Measurements from ENCODE around the gene CEP104. TPM values are rescaled to one million over a fixed set of nuclear protein-coding genes. Genes with fewer than 3 reads are reported as not detected.

CEP104 gene
- total RNA-seq: 10 to 100 TPM; 40.1 to 57.9 TPM
- long read RNA-seq, donor 1, full-length matches to known transcripts: 2 of 12 reads
- long read RNA-seq, donor 1, partial matches to known transcripts: 8 of 12 reads
- long read RNA-seq, donor 1, other reads (novel, unspliced or antisense): 2 of 12 reads
- long read RNA-seq, donor 2, partial matches to known transcripts: 24 of 34 reads
- long read RNA-seq, donor 2, other reads (novel, unspliced or antisense): 10 of 34 reads

- DNase-seq (ENCODE audit: low spot score): peak; percentile 95
- intact Hi-C loops (cut with DNase I): no loop called here
Measured at GRCh38 chr1:3856923-3857790, at the start of gene CEP104, which contains the start of gene DFFB. CEP104 (minus strand) TSS chr1:3857211; CDS start chr1:3852407, 4,804 bp downstream. DFFB (plus strand) TSS chr1:3857476; CDS start chr1:3857604, 128 bp downstream.

- intact Hi-C loops (cut with DNase I): no loop called here
- no peak for DNase-seq (ENCODE audit: low spot score)
Measured at GRCh38 chr1:3906672-3907020, 49.6 kb upstream of the CEP104 start.

DNA sequence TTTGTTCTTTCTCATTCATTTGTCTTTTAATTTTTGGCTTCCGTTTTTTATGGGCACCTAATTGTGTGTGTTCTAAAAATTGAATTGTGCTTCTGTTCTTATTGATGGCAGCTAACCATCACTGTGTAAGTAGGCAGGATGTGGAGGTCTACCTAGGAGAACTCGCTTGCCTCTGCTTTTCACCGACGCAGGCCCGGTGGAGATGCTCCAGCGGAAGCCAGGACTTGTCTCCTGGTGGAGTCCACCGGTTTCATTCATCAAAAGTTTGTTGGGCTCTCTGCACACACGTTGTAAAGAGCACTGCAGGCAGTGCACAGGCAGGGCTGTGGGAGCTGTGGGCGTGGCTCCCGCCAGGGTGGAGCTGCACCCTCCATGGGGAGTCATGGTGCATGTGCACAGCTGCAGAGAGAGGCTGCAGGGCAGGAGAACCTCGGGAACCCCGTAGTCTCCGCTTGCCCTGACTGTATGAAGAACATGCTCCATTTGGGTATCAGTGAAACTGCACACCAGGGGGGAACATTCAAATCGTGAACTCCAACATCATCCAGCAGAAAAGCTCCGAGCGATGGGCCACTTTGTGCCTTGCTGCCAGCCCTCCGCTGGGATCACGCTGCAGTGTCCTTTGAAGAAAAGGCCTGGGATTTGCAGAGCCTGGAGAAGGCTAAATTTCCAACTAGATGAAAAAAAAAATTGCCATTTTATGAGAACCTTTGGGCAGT lies 49.1 kb upstream of the CEP104 start:
- intact Hi-C loops (cut with DNase I): no loop called here
- DNase-seq (ENCODE audit: low spot score): no peak

DNA sequence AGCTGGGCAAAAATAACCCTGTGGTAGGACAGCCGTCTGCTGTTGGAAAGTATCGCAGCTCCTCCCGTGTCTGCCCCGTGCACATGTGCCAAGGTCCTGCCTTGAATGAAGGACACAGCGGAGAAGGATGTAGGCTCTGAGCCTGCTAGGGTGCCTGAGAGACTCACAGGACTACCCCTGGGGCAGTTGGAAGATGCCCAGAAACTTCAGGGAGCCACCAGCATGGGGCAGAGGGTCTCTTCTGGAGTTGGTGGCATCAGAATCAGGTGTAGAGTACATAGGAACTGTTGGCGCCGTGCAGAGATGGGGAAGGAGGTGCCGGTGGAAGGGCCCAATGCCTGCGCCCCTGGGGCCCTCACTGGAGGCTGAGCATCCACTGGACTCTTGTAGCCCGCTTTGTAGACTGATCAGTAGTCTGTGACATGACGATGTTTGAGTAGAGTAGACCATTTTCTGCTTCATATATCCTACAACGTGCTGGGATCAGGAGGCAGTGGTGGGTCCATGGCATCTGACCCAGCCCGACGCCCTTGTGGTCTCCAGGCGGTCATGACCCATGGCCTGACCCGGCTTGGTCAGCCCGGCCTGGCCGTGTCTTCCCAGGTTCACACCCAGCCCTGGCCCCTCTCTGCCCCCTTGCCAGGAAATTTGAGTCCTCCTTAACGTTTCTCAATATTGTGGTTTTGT lies 48.4 kb upstream of the CEP104 start:
- no peak for DNase-seq (ENCODE audit: low spot score)
- intact Hi-C loops (cut with DNase I): no loop called here

DNA sequence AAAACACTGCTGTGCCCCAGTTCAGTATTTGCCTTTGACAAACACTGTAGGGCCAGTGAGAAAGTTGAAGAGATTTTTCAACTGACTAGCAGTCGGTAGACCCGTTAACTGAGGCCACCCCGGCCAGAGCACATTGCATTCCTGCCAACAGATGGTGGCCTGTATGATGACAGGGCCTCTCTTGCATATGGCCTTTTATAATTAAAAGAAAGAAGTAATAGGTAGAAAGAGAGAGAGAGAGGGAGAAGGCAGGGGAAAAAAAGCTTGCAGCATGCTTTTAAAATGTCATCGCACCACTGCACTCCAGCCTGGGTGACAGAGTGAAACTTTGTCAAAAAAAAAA lies 47.8 kb upstream of the CEP104 start:
- peak; percentile 32 for DNase-seq (ENCODE audit: low spot score)
- intact Hi-C loops (cut with DNase I): no loop called here

- no peak for DNase-seq (ENCODE audit: low spot score)
- intact Hi-C loops (cut with DNase I): no loop called here
Measured at GRCh38 chr1:3904006-3904842, 47.2 kb upstream of the CEP104 start.

- intact Hi-C loops (cut with DNase I): no loop called here
- no peak for DNase-seq (ENCODE audit: low spot score)
Measured at GRCh38 chr1:3903141-3904005, 46.4 kb upstream of the CEP104 start.

- DNase-seq (ENCODE audit: low spot score): no peak
- intact Hi-C loops (cut with DNase I): no loop called here
Measured at GRCh38 chr1:3902571-3903091, 45.6 kb upstream of the CEP104 start.

DNA sequence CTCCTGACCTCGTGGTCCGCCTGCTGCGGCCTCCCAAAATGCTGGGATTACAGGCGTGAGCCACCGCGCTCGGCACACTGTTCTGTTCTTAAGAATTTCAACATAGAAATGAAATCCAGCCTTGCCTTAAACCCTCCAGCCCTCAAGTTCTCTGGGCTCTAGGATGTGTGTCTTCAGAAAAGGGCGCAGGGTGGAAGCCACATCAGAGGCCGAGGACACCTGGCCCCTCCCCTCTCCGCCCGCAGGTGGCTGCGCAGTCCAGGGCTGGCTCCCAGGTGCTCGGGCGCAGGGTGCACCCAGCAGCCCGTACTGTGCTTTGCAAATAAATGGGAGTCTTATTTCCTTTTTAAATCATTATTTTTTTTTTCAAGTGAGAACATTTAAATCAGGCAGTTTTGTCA lies 45.1 kb upstream of the CEP104 start:
- intact Hi-C loops (cut with DNase I): no loop called here

DNA sequence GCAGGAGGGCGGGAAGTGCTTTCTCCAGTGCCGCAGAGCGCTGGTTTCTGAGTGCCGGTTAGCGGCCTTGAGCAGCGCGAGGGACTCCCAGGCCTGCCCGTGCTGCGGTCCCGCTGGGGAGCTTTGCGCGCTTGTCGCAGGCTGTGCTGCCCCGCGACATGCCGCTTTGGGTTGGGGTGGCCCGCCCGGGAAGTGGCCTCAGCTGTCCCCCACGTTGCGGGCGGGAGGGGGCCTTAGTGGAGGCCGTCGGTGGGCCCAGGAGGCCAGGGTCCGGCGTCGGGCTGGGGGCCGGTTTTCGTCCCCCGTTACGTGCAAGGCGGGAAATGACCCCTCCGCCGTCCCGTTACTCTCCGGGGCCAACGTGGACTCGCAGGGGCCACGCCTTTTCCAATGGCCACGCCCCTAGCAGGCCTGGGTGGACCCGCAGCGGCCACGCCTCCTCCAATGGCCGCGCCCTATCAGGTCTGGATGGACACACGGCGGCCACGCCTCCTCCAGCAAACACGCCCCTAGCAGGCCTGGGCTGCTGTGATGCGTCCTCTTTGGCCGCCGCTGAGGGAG lies 44.0 kb upstream of the CEP104 start:
- intact Hi-C loops (cut with DNase I): no loop called here
- peak; percentile 99 for DNase-seq (ENCODE audit: low spot score)

More for the DNA sequence above, 45.1 kb upstream of the CEP104 start:
- DNase-seq (ENCODE audit: low spot score): no peak

DNA sequence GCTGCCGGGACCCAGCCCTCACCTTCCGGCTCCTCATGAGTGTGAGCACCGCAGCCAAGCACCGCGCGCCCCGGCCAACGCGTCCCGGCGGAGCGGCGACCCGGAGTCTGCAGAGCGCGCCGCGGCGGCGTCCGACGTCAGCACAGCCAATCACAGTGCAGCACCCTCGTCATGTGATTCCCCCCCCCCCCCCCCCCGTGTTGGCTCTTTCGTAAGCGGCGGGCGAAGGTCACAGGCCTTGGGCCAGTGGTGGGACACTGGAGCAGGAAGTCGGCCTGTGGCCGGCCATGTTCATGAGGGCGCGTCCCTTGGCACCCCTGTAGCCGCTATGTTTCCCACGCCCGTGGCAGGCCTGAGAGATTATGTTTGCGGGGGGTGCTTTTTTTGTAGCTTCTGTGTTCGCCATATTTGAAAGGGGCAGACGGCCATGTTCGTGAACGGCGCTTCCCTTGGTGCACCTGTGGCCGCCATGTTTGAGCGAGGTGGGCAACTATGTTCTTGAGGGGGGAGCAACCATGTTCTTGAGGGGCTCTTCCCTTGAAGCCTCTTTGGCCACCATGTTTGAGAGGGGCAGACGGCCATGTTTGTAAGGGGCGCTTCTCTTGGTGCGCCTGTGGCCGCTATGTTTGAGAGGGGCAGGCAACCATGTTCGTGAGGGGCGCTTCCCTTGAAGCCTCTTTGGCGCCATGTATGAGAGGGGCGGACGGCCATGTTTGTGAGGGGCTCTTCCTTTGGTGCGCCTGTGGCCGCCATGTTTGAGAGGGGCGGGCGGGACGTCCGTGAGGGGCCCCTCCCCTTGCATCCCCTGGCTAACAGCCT lies 43.3 kb upstream of the CEP104 start, which contains the start of gene C1orf174:
C1orf174 (minus strand) TSS at position 123 of the 819 bp plus-strand sequence; CDS start at position 37, 86 bp downstream.
- intact Hi-C loops (cut with DNase I): no loop called here
- peak; percentile 98 for DNase-seq (ENCODE audit: low spot score)

- DNase-seq (ENCODE audit: low spot score): no peak
- intact Hi-C loops (cut with DNase I): loop anchor here in 1 of 2 donors (1.0 kb wide), 1 partner anchor 38 kb away; no protein-coding TSS in a partner anchor
Measured at GRCh38 chr1:3899754-3900149, 42.7 kb upstream of the CEP104 start.

- intact Hi-C loops (cut with DNase I): loop anchor here in 1 of 2 donors (1.0 kb wide), 1 partner anchor 38 kb away; no protein-coding TSS in a partner anchor
- no peak for DNase-seq (ENCODE audit: low spot score)
Measured at GRCh38 chr1:3898994-3899753, 42.2 kb upstream of the CEP104 start.

GRCh38 chr1:3898475-3898735 lies 41.4 kb upstream of the CEP104 start:
- intact Hi-C loops (cut with DNase I): no loop called here
- DNase-seq (ENCODE audit: low spot score): no peak

GRCh38 chr1:3896396-3897000 lies 39.5 kb upstream of the CEP104 start:
- DNase-seq (ENCODE audit: low spot score): no peak

More at GRCh38 chr1:3896396-3897000, 39.5 kb upstream of the CEP104 start:
- intact Hi-C loops (cut with DNase I): no loop called here

Data from posterior vena cava (tissue), 2 donors.